Endothelial cell of umbilical vein (primary cell): Measurements from ENCODE around the gene RASL10A. TPM values are rescaled to one million over a fixed set of nuclear protein-coding genes. Genes with fewer than 3 reads are reported as not detected.

Experiments
- BruUV-seq: library from RNA; stranded (reverse); fragments of 400-500 nt; replicated peaks from 2 replicates; lab custom pipeline; 2021; lab: Mats Ljungman, UMichigan
- CTCF ChIA-PET: fragments of 300-600, 350-600 bp; sonication (Branson Sonifier 250); formaldehyde crosslinking; loops from one replicate; lab custom pipeline; 2021; ENCODE audit warnings: antibody characterized with exemption, inconsistent platforms; lab: Charles Lee
- POLR2A ChIA-PET: fragments of 300-600, 350-600 bp; sonication (Branson Sonifier 250); formaldehyde crosslinking; loops from one replicate; lab custom pipeline; 2021; ENCODE audit warnings: antibody characterized with exemption, inconsistent platforms; lab: Charles Lee
- DNase-seq: peaks from one replicate; pipeline ENCODE4 v3.0.0-alpha.2; 2011; ENCODE audit warnings: low read depth, low spot score
- FAIRE-seq: peaks from 2 replicates; lab custom pipeline; 2011; peaks lifted over from hg19 to GRCh38; lab: Jason Lieb, UNC
- H2AFZ ChIP-seq: 2 replicates; pipeline ENCODE4 v1.6.0; 2012; ENCODE audit warnings: low read depth, low read length, control low read depth, inconsistent platforms
- H3K27ac ChIP-seq: 2 replicates; pipeline ENCODE4 v1.5.1; 2011; ENCODE audit warnings: low read depth, mild to moderate bottlenecking, control low read depth, low read length, moderate library complexity; ENCODE audit not compliant: insufficient read depth
- H3K27me3 ChIP-seq, 2 experiments: 2 replicates each; pipeline versions ENCODE4 v1.6.0 to v1.6.1; 2011; ENCODE audit warnings: low read length in 2 of 2, mixed read lengths in 1 of 2; ENCODE audit not compliant: control insufficient read depth in 2 of 2, insufficient read depth in 2 of 2
- H3K36me3 ChIP-seq, 2 experiments: 2 replicates in 1 of 2; 3 replicates in 1 of 2; pipeline ENCODE4 v1.5.1; 2011; ENCODE audit warnings: low read length in 2 of 2, mild to moderate bottlenecking in 1 of 2, moderate library complexity in 1 of 2; ENCODE audit not compliant: control insufficient read depth in 2 of 2, insufficient read depth in 2 of 2; ENCODE audit errors: extremely low read depth in 1 of 2
- H3K4me1 ChIP-seq: 3 replicates; pipeline ENCODE4 v1.5.1; 2011; ENCODE audit warnings: mild to moderate bottlenecking, low read length; ENCODE audit not compliant: control insufficient read depth, insufficient read depth; ENCODE audit errors: extremely low read depth
- H3K4me2 ChIP-seq: 2 replicates; pipeline ENCODE4 v1.6.1; 2011; ENCODE audit warnings: low read length, control low read depth, mixed read lengths; ENCODE audit not compliant: insufficient read depth
- H3K4me3 ChIP-seq, 3 experiments: fragments of 200-600 bp in 1 of 3; sonication (generic), shearing (Covaris generic) in 1 of 3; replicated peaks in 1 of 3; 2 replicates each; pipeline ENCODE4 v1.5.1; 2011 to 2016; ENCODE audit warnings: control low read depth in 3 of 3, low read length in 3 of 3, mild to moderate bottlenecking in 2 of 3, inconsistent platforms in 1 of 3, low read depth in 1 of 3, moderate library complexity in 1 of 3; ENCODE audit not compliant: insufficient read depth in 1 of 3
- H3K79me2 ChIP-seq: 2 replicates; pipeline ENCODE4 v1.6.0; 2012; ENCODE audit warnings: low read length, inconsistent platforms; ENCODE audit not compliant: control insufficient read depth, insufficient read depth
- H3K9ac ChIP-seq: replicated peaks from 2 replicates; pipeline ENCODE3; 2011; ENCODE audit warnings: low read length, control low read depth; ENCODE audit not compliant: insufficient read depth; ENCODE audit errors: extremely low read depth
- H3K9me1 ChIP-seq: replicated peaks from 3 replicates; pipeline ENCODE4 v1.6.0; 2011; ENCODE audit warnings: mild to moderate bottlenecking, low read length; ENCODE audit not compliant: control insufficient read depth, insufficient read depth; ENCODE audit errors: extremely low read depth
- H3K9me3 ChIP-seq: replicated peaks from 2 replicates; pipeline ENCODE4 v1.5.1; 2012; ENCODE audit warnings: low read length, inconsistent platforms; ENCODE audit not compliant: control insufficient read depth, insufficient read depth
- H4K20me1 ChIP-seq: replicated peaks from 2 replicates; pipeline ENCODE3; 2011; ENCODE audit warnings: mild to moderate bottlenecking, low read length; ENCODE audit not compliant: control insufficient read depth, insufficient read depth; ENCODE audit errors: extremely low read depth
- FOS ChIP-seq: IDR thresholded peaks from 2 replicates; pipeline ENCODE4 v1.6.1; 2011; ENCODE audit warnings: mild to moderate bottlenecking, low read length, moderate library complexity, borderline replicate concordance; ENCODE audit not compliant: insufficient read depth
- GATA2 ChIP-seq: IDR thresholded peaks from 2 replicates; pipeline ENCODE4 v1.7.0; 2011; ENCODE audit warnings: low read depth, mild to moderate bottlenecking, moderate library complexity, mixed read lengths, low read length; ENCODE audit not compliant: insufficient read length, insufficient read depth
- JUN ChIP-seq: IDR thresholded peaks from 2 replicates; pipeline ENCODE4 v1.6.1; 2011; ENCODE audit warnings: borderline replicate concordance, low read depth; ENCODE audit not compliant: insufficient read length, insufficient read depth
- MAX ChIP-seq: IDR thresholded peaks from 2 replicates; pipeline ENCODE4 v1.6.1; 2011; ENCODE audit not compliant: insufficient read depth, insufficient read length
- MYC ChIP-seq: IDR thresholded peaks from one replicate; pipeline ENCODE4 v1.6.1; 2011; ENCODE audit warnings: mild to moderate bottlenecking, low read depth, low read length
- POLR2AphosphoS5 ChIP-seq: IDR thresholded peaks from 2 replicates; pipeline ENCODE4 v1.6.1; 2012; ENCODE audit warnings: low read depth, mild to moderate bottlenecking, control low read depth, low read length, moderate library complexity; ENCODE audit not compliant: insufficient read depth
- dilution Hi-C: fragments of 300-500 bp; cut with MboI; formaldehyde crosslinking; loops from one replicate; pipeline ENCODE4 v1.15.0; 2019; ENCODE audit warnings: low sequenced_read_pairs; ENCODE audit not compliant: extremely low pct_ligation_motif_present
- intact Hi-C: fragments of 100-400 bp; cut with micrococcal nuclease; formaldehyde crosslinking; loops from one replicate; pipeline ENCODE4 v1.10.0; 2022
- polyA plus RNA-seq, 4 experiments: library from polyadenylated mRNA; depleted of rRNA in 3 of 4; stranded (reverse) in 3 of 4; unstranded in 1 of 4; fragments of >200 nt; gene quantifications; 2 replicates each; pipeline versions ENCODE4 v1.2.1 to v1.2.3, GENCODE V29; 2011 to 2012; ENCODE audit warnings: missing spikeins in 1 of 4
- total RNA-seq: library from RNA; stranded (reverse); gene quantifications from 2 replicates; pipeline ENCODE4 v1.2.3, GENCODE V29; 2021

RASL10A gene
- total and polyA plus RNA-seq, 2 donors (not counting 3 experiments of a cell fraction or from before 2014, with no cell fraction given): 1.1 to 1.9 TPM

- POLR2A ChIA-PET: no interaction called here
- no TSS peak for BruUV-seq
- intact Hi-C loops (no loop called here), dilution Hi-C loops (no loop called here)
- Histone ChIP-seq H2AFZ (no peak overlapping the region), H3K9me1 (no peaks in the 10 kb centered on the region), H3K79me2 (no peaks in the 10 kb centered on the region), H3K4me1 (peaks cover 10% of the 10 kb centered on the region), H4K20me1 (no peaks in the 10 kb centered on the region), H3K4me3 (no peak overlapping the region), H3K27ac (no peak overlapping the region), H3K27me3 (no peaks in the 10 kb centered on the region), H3K36me3 (peaks cover 7 to 63% of the 10 kb centered on the region in 2 experiments), H3K4me2 (no peak overlapping the region), H3K9ac (no peak overlapping the region), H3K9me3 (no peaks in the 10 kb centered on the region)
- DNase-seq: no peak
- no peak for FAIRE-seq
- CTCF ChIA-PET: interaction anchor here (1.8 to 1.9 kb wide), 2 partner anchors 13 to 27 kb away, joined by 5 to 7 read pairs; partner anchors contain the start of gene GAS2L1
- TF ChIP-seq FOS (no peak), JUN (no peak), MAX (no peak), MYC (no peak)
These were observed 17.5 kb upstream of the RASL10A start for GRCh38 chr22:29332886-29333496.

DNA sequence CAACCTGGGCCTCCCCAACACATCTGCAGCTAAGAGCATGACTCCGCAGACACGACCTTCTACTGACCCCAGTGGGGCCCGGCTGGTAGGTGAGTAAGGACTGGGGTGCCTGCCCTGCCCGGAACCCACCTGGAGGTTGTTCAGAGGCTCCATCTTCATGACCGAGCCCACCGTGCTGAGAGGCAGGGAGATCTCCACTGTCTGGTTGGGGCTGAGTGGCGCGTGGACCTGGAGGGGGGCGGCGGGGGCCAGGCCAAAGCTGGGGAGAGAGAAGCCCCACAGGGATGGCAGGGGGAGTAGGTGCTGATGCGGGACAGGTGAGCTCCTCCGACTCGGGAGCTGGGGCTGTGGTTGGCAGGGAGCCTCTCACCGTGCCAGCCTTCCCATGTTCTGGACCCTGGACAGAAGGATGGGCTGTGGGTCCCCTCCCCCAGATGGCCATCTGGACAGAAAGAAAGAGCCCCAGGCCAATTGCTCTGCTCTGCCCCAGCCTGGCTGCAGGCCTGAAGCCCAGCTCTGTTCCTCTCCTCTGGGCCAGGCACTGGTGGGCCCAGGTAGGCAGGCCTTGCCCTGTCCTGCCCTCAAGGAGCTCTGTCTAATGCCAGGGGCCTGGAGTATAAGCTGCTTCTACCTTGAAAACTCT is 16.3 kb upstream of the RASL10A start:
- H3K9me1 ChIP-seq: no peaks in the 10 kb centered on the region
- peaks cover 4 to 59% of the 10 kb centered on the region in 2 experiments for H3K36me3 ChIP-seq
- ChIA-PET POLR2A (no interaction called here), CTCF (interaction anchor here (1.8 to 1.9 kb wide), 2 partner anchors 11 to 26 kb away, joined by 5 to 7 read pairs; partner anchors contain the start of gene GAS2L1)
- DNase-seq (no peak), FAIRE-seq (no peak)
- no peaks in the 10 kb centered on the region for H4K20me1 ChIP-seq
- H3K27ac ChIP-seq: no peak overlapping the region
- no peak overlapping the region for H3K9ac ChIP-seq
- TF ChIP-seq POLR2AphosphoS5 (no peak), GATA2 (no peak)
- no peaks in the 10 kb centered on the region for H3K79me2 ChIP-seq
- no TSS peak for BruUV-seq
- no peak overlapping the region for H3K4me3 ChIP-seq
- intact Hi-C loops: no loop called here
- no peak overlapping the region for H2AFZ ChIP-seq
- no peak overlapping the region for H3K4me2 ChIP-seq
- H3K27me3 ChIP-seq: no peaks in the 10 kb centered on the region
- dilution Hi-C loops: no loop called here
- H3K9me3 ChIP-seq: no peaks in the 10 kb centered on the region
- peaks cover 10% of the 10 kb centered on the region for H3K4me1 ChIP-seq
